ENCODE data around the gene IGF2.

The IGF2 gene

GRCh38 chr11:2169626-2170570, 30.7 kb upstream of the IGF2 start:
- Histone ChIP-seq H3K4me1 (ENCODE audit: insufficient read depth, low read length, severe bottlenecking) (no peaks in the 10 kb centered on the region), H3K4me2 (ENCODE audit: low read length) (no peak overlapping the region), H3K9me2 (ENCODE audit: low read depth, low read length) (no peaks in the 10 kb centered on the region), H3K36me3 (ENCODE audit: insufficient read depth, low read length) (no peaks in the 10 kb centered on the region), H3K79me2 (ENCODE audit: insufficient read depth, low read length) (no peaks in the 10 kb centered on the region), H2AFZ (ENCODE audit: low read length) (no peak overlapping the region), H3K27me3 (ENCODE audit: insufficient read depth, low read length) (peaks cover 8% of the 10 kb centered on the region; the same call in 1 of the 2 replicates), H3K9ac (ENCODE audit: low read length) (no peak overlapping the region), H3K4me3 (ENCODE audit: low read depth, low read length, poor library complexity, severe bottlenecking) (no peak overlapping the region), H3K9me3 (ENCODE audit: low read length) (no peaks in the 10 kb centered on the region), H3F3A (ENCODE audit: insufficient read depth, low read length) (no peaks in the 10 kb centered on the region), H4K20me1 (ENCODE audit: insufficient read depth, low read length) (no peaks in the 10 kb centered on the region), H3K27ac (ENCODE audit: low read depth, low read length, poor library complexity, severe bottlenecking) (no peak overlapping the region)
- TF ChIP-seq CTCF (IDR thresholded peaks at IDR 0.05; ENCODE audit: low read length) (no peak), EZH2 (IDR thresholded peaks at IDR 0.05; ENCODE audit: borderline replicate concordance, low read length) (no peak)

GRCh38 chr11:2169005-2169378, 29.8 kb upstream of the IGF2 start:
- no peak overlapping the region for H3K27ac ChIP-seq (ENCODE audit: low read depth, low read length, poor library complexity, severe bottlenecking)
- no peak overlapping the region for H3K4me2 ChIP-seq (ENCODE audit: low read length)

GRCh38 chr11:2168286-2169004, 29.3 kb upstream of the IGF2 start:
- Histone ChIP-seq H3K27me3 (ENCODE audit: insufficient read depth, low read length) (no peaks in the 10 kb centered on the region), H3K27ac (ENCODE audit: low read depth, low read length, poor library complexity, severe bottlenecking) (no peak overlapping the region), H3K9me3 (ENCODE audit: low read length) (no peaks in the 10 kb centered on the region), H4K20me1 (ENCODE audit: insufficient read depth, low read length) (no peaks in the 10 kb centered on the region), H3K36me3 (ENCODE audit: insufficient read depth, low read length) (no peaks in the 10 kb centered on the region), H3K79me2 (ENCODE audit: insufficient read depth, low read length) (no peaks in the 10 kb centered on the region), H3K4me3 (ENCODE audit: low read depth, low read length, poor library complexity, severe bottlenecking) (no peak overlapping the region), H3K4me2 (ENCODE audit: low read length) (no peak overlapping the region), H3F3A (ENCODE audit: insufficient read depth, low read length) (no peaks in the 10 kb centered on the region), H3K9ac (ENCODE audit: low read length) (no peak overlapping the region), H2AFZ (ENCODE audit: low read length) (no peak overlapping the region), H3K9me2 (ENCODE audit: low read depth, low read length) (no peaks in the 10 kb centered on the region), H3K4me1 (ENCODE audit: insufficient read depth, low read length, severe bottlenecking) (no peaks in the 10 kb centered on the region)
- no peak for TF ChIP-seq CTCF (IDR thresholded peaks at IDR 0.05; ENCODE audit: low read length)
- TF ChIP-seq EZH2 (IDR thresholded peaks at IDR 0.05; ENCODE audit: borderline replicate concordance, low read length): no peak

More at GRCh38 chr11:2169005-2169378, 29.8 kb upstream of the IGF2 start:
- Histone ChIP-seq H3K27me3 (ENCODE audit: insufficient read depth, low read length) (peaks cover under 1% of the 10 kb centered on the region; the same call in 1 of the 2 replicates), H4K20me1 (ENCODE audit: insufficient read depth, low read length) (no peaks in the 10 kb centered on the region), H3K9me3 (ENCODE audit: low read length) (no peaks in the 10 kb centered on the region), H3F3A (ENCODE audit: insufficient read depth, low read length) (no peaks in the 10 kb centered on the region), H3K9ac (ENCODE audit: low read length) (no peak overlapping the region), H3K4me1 (ENCODE audit: insufficient read depth, low read length, severe bottlenecking) (no peaks in the 10 kb centered on the region), H3K36me3 (ENCODE audit: insufficient read depth, low read length) (no peaks in the 10 kb centered on the region), H3K4me3 (ENCODE audit: low read depth, low read length, poor library complexity, severe bottlenecking) (no peak overlapping the region), H3K79me2 (ENCODE audit: insufficient read depth, low read length) (no peaks in the 10 kb centered on the region), H3K9me2 (ENCODE audit: low read depth, low read length) (no peaks in the 10 kb centered on the region), H2AFZ (ENCODE audit: low read length) (no peak overlapping the region)
- TF ChIP-seq CTCF (IDR thresholded peaks at IDR 0.05; ENCODE audit: low read length) (no peak), EZH2 (IDR thresholded peaks at IDR 0.05; ENCODE audit: borderline replicate concordance, low read length) (no peak)

Data from OCI-LY1 (cell line).